Measurements from ENCODE around the gene CEP55. TPM values are rescaled to one million over a fixed set of nuclear protein-coding genes. Genes with fewer than 3 reads are reported as not detected.

CEP55 gene
- total and polyA plus RNA-seq, 8 donors, result 3.4 to 31.3 (median 13.8) TPM

GRCh38 chr10:93573924-93574323 is 77.5 kb downstream of the CEP55 start:
- no peaks in the 10 kb centered on the region for H3K9me3 ChIP-seq
- peaks cover 0 to 17% of the 10 kb centered on the region in 2 donors for H3K4me1 ChIP-seq
- ATAC-seq (no peak), DNase-seq (no peak)
- H3K4me3 ChIP-seq, result no peak overlapping the region
- TF ChIP-seq, protein P1, sequence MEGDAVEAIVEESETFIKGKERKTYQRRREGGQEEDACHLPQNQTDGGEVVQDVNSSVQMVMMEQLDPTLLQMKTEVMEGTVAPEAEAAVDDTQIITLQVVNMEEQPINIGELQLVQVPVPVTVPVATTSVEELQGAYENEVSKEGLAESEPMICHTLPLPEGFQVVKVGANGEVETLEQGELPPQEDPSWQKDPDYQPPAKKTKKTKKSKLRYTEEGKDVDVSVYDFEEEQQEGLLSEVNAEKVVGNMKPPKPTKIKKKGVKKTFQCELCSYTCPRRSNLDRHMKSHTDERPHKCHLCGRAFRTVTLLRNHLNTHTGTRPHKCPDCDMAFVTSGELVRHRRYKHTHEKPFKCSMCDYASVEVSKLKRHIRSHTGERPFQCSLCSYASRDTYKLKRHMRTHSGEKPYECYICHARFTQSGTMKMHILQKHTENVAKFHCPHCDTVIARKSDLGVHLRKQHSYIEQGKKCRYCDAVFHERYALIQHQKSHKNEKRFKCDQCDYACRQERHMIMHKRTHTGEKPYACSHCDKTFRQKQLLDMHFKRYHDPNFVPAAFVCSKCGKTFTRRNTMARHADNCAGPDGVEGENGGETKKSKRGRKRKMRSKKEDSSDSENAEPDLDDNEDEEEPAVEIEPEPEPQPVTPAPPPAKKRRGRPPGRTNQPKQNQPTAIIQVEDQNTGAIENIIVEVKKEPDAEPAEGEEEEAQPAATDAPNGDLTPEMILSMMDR (IDR thresholded peaks at IDR 0.05), result no peak
- H3K36me3 ChIP-seq, result no peaks in the 10 kb centered on the region
- no peak overlapping the region for H3K27ac ChIP-seq
- H3K27me3 ChIP-seq, result peaks cover 0 to 16% of the 10 kb centered on the region in 2 donors
- intact Hi-C loops (cut with DNase I), result no loop called here

DNA sequence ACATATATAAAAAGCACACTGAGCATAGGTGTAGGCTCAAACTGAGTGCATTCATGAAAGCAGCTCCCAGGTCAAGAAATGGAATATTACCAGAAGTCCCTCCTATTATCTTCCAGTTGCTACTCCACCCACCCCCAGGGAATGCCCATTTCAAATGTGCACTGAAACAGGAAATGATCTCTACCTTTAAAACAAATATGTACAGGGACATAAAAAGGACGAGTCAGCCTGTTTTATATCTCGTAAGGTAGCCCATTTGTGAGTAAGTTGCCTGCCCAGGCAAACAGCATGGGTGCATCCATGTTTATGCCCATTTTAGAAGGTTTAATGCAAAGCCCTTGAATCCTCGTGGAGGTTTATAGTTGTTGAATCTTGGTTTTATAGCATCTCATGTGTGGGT is 80.5 kb downstream of the CEP55 start:
- no peak overlapping the region for H3K27ac ChIP-seq
- no peak overlapping the region for H3K4me3 ChIP-seq
- peaks cover 0 to 2% of the 10 kb centered on the region in 2 donors for H3K9me3 ChIP-seq
- DNase-seq, result no peak
- H3K36me3 ChIP-seq, result no peaks in the 10 kb centered on the region
- H3K27me3 ChIP-seq, result peaks cover 0 to 4% of the 10 kb centered on the region in 2 donors
- intact Hi-C loops (cut with DNase I), result no loop called here
- H3K4me1 ChIP-seq, result peaks cover 0 to 17% of the 10 kb centered on the region in 2 donors
- TF ChIP-seq, protein P1 (IDR thresholded peaks at IDR 0.05), result no peak
- ATAC-seq, result no peak

DNA sequence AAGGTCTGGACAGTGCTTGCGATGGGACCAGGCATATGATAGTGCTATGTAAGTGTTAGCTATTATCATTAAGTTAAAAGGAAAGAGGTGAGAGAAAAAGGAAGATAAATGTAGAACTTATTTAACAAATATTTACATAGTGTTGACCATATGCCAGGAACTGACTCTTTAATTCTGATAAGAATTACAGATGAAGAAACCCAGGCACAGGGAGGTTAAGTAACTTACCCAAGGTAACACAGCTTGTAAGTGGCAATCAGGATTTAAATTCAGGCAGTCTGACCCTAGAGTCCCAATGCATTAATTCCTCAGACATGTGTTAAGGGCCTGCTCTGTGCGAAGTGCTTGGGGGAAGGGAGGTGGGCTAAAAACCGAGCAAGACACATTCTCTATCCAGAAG is 81.2 kb downstream of the CEP55 start:
- H3K4me3 ChIP-seq, result no peak overlapping the region
- TF ChIP-seq, protein P1 (IDR thresholded peaks at IDR 0.05), result no peak
- intact Hi-C loops (cut with DNase I), result no loop called here
- H3K27ac ChIP-seq, result no peak overlapping the region
- H3K27me3 ChIP-seq, result peaks cover 0 to 4% of the 10 kb centered on the region in 2 donors
- DNase-seq, result no peak
- H3K36me3 ChIP-seq, result no peaks in the 10 kb centered on the region
- peaks cover 0 to 13% of the 10 kb centered on the region in 2 donors for H3K4me1 ChIP-seq
- peaks cover 0 to 2% of the 10 kb centered on the region in 2 donors for H3K9me3 ChIP-seq
- ATAC-seq, result no peak

Other genes with a start within 250 kb of the CEP55 start
- 100 to 1,000 TPM; 241 to 295 TPM for gene MYOF, start 14.3 kb upstream of the CEP55 start, total RNA-seq
- 10 to 100 TPM; 54.9 to 69.4 (median 61.5) TPM for gene MYOF, start 14.3 kb upstream of the CEP55 start, polyA plus RNA-seq (ENCODE audit: insufficient read length in 6 of 6)
- gene FFAR4, start 70.1 kb downstream of the CEP55 start, total RNA-seq, result 1 to 10 TPM; 2.1 to 4.0 TPM
- under 1 TPM; 0.07 to 0.24 (median 0.16) TPM for gene FFAR4, start 70.1 kb downstream of the CEP55 start, polyA plus RNA-seq (ENCODE audit: insufficient read length in 6 of 6)
- gene RBP4, start 104.6 kb downstream of the CEP55 start, total RNA-seq, result 10 to 100 TPM; 13.8 to 18.4 TPM
- gene RBP4, start 104.6 kb downstream of the CEP55 start, polyA plus RNA-seq (ENCODE audit: insufficient read length in 6 of 6), result 1 to 10 TPM in 2 of 6 donors, under 1 TPM in 4; 0.34 to 2.6 (median 0.56) TPM
- gene PDE6C, start 115.9 kb downstream of the CEP55 start, total RNA-seq, result not detected
- 1 to 10 TPM; 1.3 to 1.9 (median 1.6) TPM for gene PDE6C, start 115.9 kb downstream of the CEP55 start, polyA plus RNA-seq (ENCODE audit: insufficient read length in 6 of 6)
- gene FRA10AC1, start 206.0 kb downstream of the CEP55 start, total RNA-seq, result 10 to 100 TPM; 13.6 to 15.9 TPM
- 10 to 100 TPM; 45.4 to 61.6 (median 51.4) TPM for gene FRA10AC1, start 206.0 kb downstream of the CEP55 start, polyA plus RNA-seq (ENCODE audit: insufficient read length in 6 of 6)